Astrocyte of the cerebellum (primary cell): ENCODE results near the gene ECHDC3.

ENCODE experiments used
- DNase-seq: peaks from one replicate; pipeline ENCODE4 v3.0.0-alpha.2; 2011; ENCODE audit warnings: low read depth
- H3K4me3 ChIP-seq: 2 replicates; pipeline ENCODE4 v1.5.1; 2011; ENCODE audit warnings: mild to moderate bottlenecking, low read depth, low read length, moderate library complexity
- in situ Hi-C: cut with HindIII; loops from 2 replicates; pipeline ENCODE4 v1.10.0; 2017; ENCODE audit warnings: low sequenced_read_pairs
- TF ChIP-seq, protein P1 (sequence below): IDR thresholded peaks from 2 replicates; pipeline ENCODE4 v1.5.1; 2012; ENCODE audit warnings: low read length, low read depth, moderate library complexity, mild to moderate bottlenecking; ENCODE audit errors: missing control alignments

Gene ECHDC3

DNA sequence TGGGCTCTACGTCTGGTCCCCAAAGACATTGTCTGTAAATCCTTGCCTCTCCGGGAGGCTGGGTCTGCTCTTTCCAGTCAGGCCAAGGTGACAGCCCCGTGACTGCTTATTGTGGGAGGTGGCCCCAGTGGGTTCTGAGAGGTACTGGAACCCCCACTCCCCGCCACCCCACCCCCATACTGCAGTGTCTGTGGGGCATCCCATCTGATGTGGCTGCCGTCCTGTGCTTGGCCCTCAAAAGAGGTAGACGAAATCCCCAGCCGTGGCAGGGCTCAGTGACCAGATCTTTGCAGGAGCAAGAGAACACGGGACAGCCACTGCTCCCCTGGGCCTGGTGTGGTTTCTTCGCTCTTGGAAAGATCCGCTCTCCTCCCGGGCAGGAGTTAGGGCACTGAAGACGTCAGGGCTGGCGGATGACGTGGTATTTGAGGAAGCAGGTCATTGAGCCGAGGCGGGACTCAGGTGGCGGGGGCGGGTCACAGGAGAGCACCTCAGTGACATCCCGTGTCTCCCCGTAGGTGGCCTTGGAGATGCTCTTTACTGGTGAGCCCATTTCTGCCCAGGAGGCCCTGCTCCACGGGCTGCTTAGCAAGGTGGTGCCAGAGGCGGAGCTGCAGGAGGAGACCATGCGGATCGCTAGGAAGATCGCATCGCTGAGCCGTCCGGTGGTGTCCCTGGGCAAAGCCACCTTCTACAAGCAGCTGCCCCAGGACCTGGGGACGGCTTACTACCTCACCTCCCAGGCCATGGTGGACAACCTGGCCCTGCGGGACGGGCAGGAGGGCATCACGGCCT, 20.7 kb downstream of the ECHDC3 start:
- in situ Hi-C loops: no loop called here
- DNase-seq: no peak
- TF ChIP-seq, protein P1, sequence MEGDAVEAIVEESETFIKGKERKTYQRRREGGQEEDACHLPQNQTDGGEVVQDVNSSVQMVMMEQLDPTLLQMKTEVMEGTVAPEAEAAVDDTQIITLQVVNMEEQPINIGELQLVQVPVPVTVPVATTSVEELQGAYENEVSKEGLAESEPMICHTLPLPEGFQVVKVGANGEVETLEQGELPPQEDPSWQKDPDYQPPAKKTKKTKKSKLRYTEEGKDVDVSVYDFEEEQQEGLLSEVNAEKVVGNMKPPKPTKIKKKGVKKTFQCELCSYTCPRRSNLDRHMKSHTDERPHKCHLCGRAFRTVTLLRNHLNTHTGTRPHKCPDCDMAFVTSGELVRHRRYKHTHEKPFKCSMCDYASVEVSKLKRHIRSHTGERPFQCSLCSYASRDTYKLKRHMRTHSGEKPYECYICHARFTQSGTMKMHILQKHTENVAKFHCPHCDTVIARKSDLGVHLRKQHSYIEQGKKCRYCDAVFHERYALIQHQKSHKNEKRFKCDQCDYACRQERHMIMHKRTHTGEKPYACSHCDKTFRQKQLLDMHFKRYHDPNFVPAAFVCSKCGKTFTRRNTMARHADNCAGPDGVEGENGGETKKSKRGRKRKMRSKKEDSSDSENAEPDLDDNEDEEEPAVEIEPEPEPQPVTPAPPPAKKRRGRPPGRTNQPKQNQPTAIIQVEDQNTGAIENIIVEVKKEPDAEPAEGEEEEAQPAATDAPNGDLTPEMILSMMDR: no peak
- H3K4me3 ChIP-seq: no peak overlapping the region

DNA sequence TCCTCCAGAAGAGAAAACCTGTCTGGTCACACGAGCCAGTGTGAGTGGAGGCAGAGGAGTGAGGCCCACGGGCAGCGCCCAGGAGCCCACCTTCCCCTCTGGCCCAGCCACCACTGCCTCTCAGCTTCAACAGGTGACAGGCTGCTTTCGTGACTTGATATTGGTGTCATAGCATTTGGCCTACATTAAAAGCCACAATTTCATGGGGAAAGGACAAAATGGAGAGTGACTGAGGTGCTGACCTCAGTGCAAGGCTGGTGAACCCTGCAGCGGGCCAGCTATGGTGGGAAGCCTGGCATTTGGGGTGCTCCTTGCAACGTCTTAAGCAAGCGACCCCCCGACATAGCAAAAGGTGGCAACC, 21.3 kb downstream of the ECHDC3 start:
- TF ChIP-seq, protein P1: no peak
- no peak overlapping the region for H3K4me3 ChIP-seq
- in situ Hi-C loops: no loop called here
- no peak for DNase-seq

DNA sequence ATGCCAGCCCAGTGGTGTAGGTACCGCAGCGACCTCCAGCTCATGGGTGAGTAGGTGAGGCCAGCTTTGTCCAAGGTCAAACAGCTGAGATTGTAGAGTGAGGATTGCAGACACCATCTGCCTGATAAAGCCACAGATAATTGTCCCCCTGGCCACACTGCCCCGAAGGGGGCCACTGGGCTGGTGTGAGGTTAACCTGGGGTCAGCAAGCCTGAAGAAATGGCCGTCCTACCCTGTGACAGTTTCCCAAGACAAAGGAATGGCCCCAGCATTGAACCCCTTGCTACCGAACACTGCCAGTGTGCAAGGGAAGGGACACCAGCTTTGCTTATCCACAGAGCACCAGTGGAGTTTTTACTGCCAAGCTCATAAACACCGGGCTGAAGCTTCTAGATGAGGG, 23.0 kb downstream of the ECHDC3 start:
- DNase-seq: no peak
- in situ Hi-C loops: no loop called here

DNA sequence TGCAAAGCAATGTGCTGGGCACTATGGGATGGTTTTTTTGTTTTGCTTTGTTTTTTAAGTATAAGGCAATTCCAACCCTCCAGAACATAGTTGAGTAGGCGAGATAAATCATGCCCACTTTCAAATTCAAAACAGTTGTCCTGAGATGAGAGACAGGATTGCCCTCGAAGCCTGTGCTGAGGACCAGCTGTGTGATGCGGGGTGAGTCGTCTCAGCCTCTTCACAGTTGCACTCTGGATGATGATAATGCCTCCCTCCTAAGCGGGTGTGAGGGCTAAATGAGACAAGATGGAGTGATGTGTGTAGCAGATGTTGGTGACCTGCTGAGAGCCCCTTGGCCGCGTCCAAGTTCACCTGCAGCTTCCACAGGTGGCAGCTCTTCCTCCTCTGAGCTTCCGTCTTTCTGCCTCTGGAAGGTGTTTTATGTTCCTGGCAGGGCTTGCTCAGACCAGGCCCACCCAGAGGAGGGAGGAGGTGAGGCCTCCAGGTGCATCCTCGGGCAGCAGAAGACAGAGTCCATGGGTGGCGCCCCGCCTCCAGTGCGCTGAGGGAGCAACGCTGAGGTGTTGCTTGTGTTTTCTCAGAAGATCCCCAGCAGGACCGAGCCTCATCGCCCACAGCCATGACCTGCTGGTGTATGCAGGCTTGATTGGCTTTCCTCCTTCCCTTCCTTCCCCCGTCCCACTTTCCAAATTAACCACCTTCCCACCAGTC, 30.6 kb downstream of the ECHDC3 start:
- H3K4me3 ChIP-seq: no peak overlapping the region
- in situ Hi-C loops: no loop called here
- DNase-seq: no peak
- TF ChIP-seq, protein P1: no peak

More for the DNA sequence above, 23.0 kb downstream of the ECHDC3 start:
- TF ChIP-seq, protein P1: no peak
- no peak overlapping the region for H3K4me3 ChIP-seq

DNA sequence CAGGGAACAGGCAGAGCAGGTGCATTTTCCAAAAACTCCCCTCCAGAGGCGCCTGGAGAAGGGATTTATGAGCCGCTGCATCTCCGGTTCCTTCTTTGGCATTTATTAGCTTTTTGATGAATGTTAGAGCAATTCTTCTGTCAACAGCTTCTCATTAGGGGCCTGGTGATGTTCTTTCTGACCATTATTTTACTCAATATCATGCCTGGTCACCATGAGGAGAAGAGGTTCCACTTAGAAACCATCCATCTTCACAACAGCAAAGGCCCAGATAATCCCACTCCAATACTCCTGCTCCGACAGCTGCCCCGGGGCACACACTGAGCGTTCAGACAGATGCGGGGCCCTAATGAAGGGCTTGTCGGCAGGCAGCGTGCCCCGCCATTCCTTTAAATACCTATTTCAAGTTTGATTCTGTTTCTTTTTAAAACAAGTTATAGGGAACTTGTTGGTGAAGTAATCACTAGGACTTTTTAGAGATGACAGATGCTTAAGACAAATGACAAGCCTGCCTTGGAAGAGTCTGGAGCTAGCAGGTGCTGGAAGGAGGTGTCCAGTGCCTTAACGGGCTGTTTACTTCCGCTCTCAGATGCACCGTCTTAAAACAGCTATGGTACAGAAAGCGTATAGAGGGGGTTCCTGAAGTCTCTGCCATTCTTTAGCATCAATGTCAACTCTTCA, 31.7 kb downstream of the ECHDC3 start:
- H3K4me3 ChIP-seq: no peak overlapping the region
- in situ Hi-C loops: no loop called here
- TF ChIP-seq, protein P1: no peak

DNA sequence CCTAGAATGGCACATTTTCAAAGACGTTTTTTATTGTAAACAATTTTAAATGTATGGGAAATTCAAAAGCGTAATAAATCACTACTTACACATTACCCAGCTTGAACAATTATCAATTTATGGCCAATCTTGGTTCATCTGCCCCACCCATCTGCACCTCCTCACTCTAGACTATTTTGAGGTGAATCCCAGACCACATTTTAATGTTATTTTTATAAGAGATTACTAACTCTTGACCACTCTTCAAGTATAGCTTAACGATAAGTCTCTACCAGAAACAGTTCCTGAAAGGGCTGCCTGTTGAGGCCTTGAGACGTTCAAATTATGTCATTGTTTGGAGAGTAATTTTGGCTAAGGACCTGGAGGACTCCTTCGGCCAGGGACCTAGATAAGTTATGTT, 33.2 kb downstream of the ECHDC3 start:
- no peak for DNase-seq
- H3K4me3 ChIP-seq: no peak overlapping the region
- TF ChIP-seq, protein P1: no peak
- in situ Hi-C loops: no loop called here

More for the DNA sequence above, 31.7 kb downstream of the ECHDC3 start:
- DNase-seq: no peak
